HepG2 (cell line): ENCODE results near the gene TGM6. TPM values are rescaled to one million over a fixed set of nuclear protein-coding genes. Genes with fewer than 3 reads are reported as not detected.
A peak's percentile ranks its signal among the peaks of the same experiment; 100 is the strongest.

Source experiments
- ATAC-seq: fragments of 200-7000 bp; cut with Tn5 transposase; 3 replicates; pipeline ENCODE4 v1.9.1; 2020; ENCODE audit warnings: mild to moderate bottlenecking, moderate library complexity
- BruUV-seq: library from RNA; stranded (reverse); fragments of 400-500 nt; replicated peaks from 2 replicates; lab custom pipeline; 2021; lab: Mats Ljungman, UMichigan
- CTCF ChIA-PET: fragments of 300-600 bp; formaldehyde crosslinking; extraction: SDS; loops from one replicate; lab custom pipeline; 2021; ENCODE audit warnings: low total read pairs, inconsistent platforms, low intra/inter-chr PET ratio; lab: Yijun Ruan, JAX
- POLR2A ChIA-PET: fragments of 350-600 bp; sonication (Branson Sonifier 250); formaldehyde crosslinking; loops from one replicate; lab custom pipeline; 2020; ENCODE audit warnings: antibody characterized with exemption, inconsistent platforms; lab: Yijun Ruan, JAX
- DNase-seq: peaks from one replicate; pipeline ENCODE4 v3.0.0-alpha.2; 2015; ENCODE audit warnings: low spot score
- FAIRE-seq: peaks from 3 replicates; lab custom pipeline; 2011; peaks lifted over from hg19 to GRCh38; lab: Jason Lieb, UNC
- H2AFZ ChIP-seq: one replicate; pipeline ENCODE4 v1.6.1; 2011; ENCODE audit warnings: low read length, inconsistent platforms
- H3K27ac ChIP-seq: fragments of 300-600 bp; 3 replicates; pipeline ENCODE4 v1.8.0; 2011; ENCODE audit warnings: mixed run types, mild to moderate bottlenecking, mixed read lengths, low read length, inconsistent platforms; ENCODE audit not compliant: insufficient read depth; ENCODE audit errors: extremely low read length
- H3K27me3 ChIP-seq, 2 experiments: fragments of 200-600 bp in 1 of 2; 2 replicates in 1 of 2; 3 replicates in 1 of 2; pipeline versions ENCODE4 v1.6.0 to v1.8.0; 2011; ENCODE audit warnings: low read length in 2 of 2, mild to moderate bottlenecking in 2 of 2, moderate library complexity in 2 of 2, inconsistent platforms in 1 of 2; ENCODE audit not compliant: insufficient read depth in 2 of 2, control insufficient read depth in 1 of 2
- H3K36me3 ChIP-seq, 2 experiments: fragments of 200-600 bp in 1 of 2; replicated peaks in 1 of 2; 2 replicates in 1 of 2; 3 replicates in 1 of 2; pipeline versions ENCODE4 v1.5.1 to v1.8.0; 2011; ENCODE audit warnings: low read length in 2 of 2, inconsistent platforms in 1 of 2; ENCODE audit not compliant: insufficient read depth in 2 of 2, control insufficient read depth in 1 of 2
- H3K4me1 ChIP-seq: 2 replicates; pipeline ENCODE4 v1.5.1; 2012; ENCODE audit warnings: low read length, inconsistent platforms; ENCODE audit not compliant: insufficient read depth
- H3K4me2 ChIP-seq: 2 replicates; pipeline ENCODE4 v1.6.0; 2011; ENCODE audit warnings: low read depth, low read length, inconsistent platforms
- H3K4me3 ChIP-seq, 3 experiments: fragments of 200-600 bp in 1 of 3; sonication (generic), shearing (Covaris generic) in 1 of 3; replicated peaks in 1 of 3; 2 replicates each; pipeline ENCODE4 v1.5.1; 2011 to 2016; ENCODE audit warnings: low read length in 3 of 3, inconsistent platforms in 2 of 3, low read depth in 2 of 3, mild to moderate bottlenecking in 2 of 3, control low read depth in 1 of 3, mixed read lengths in 1 of 3; ENCODE audit not compliant: insufficient read depth in 1 of 3
- H3K79me2 ChIP-seq: one replicate; pipeline ENCODE4 v1.6.1; 2011; ENCODE audit warnings: low read length, inconsistent platforms; ENCODE audit not compliant: insufficient read depth
- H3K9ac ChIP-seq: 2 replicates; pipeline ENCODE4 v1.6.0; 2011; ENCODE audit warnings: mild to moderate bottlenecking, low read depth, low read length, inconsistent platforms; ENCODE audit not compliant: insufficient read depth
- H3K9me3 ChIP-seq: 2 replicates; pipeline ENCODE4 v1.5.1; 2012; ENCODE audit warnings: mild to moderate bottlenecking, low read length
- H4K20me1 ChIP-seq: 2 replicates; pipeline ENCODE4 v1.6.0; 2011; ENCODE audit warnings: inconsistent platforms, mild to moderate bottlenecking, low read length, moderate library complexity; ENCODE audit not compliant: insufficient read depth
- IRX3 ChIP-seq: sonication (generic); formaldehyde crosslinking; IDR thresholded peaks from 2 replicates; pipeline ENCODE4 v1.8.1; 2023; ENCODE audit warnings: mild to moderate bottlenecking, low read depth, missing genetic modification reagents, borderline replicate concordance
- KLF15 ChIP-seq: sonication (generic); formaldehyde crosslinking; IDR thresholded peaks from 2 replicates; pipeline ENCODE4 v1.8.1; 2023; ENCODE audit warnings: borderline replicate concordance, mild to moderate bottlenecking, inconsistent platforms, missing genetic modification reagents, mixed read lengths
- SUZ12 ChIP-seq: fragments of 150-350 bp; IDR thresholded peaks from 2 replicates; pipeline ENCODE4 v1.6.1; 2014; ENCODE audit warnings: low read depth, low read length
- ZFP1 ChIP-seq: IDR thresholded peaks from 2 replicates; pipeline ENCODE4 v1.6.1; 2016
- ZNF124 ChIP-seq: sonication (generic); formaldehyde crosslinking; IDR thresholded peaks from 2 replicates; pipeline ENCODE4 v1.4.0; 2020; ENCODE audit warnings: missing genetic modification reagents
- ZNF713 ChIP-seq: sonication (generic); formaldehyde crosslinking; IDR thresholded peaks from 2 replicates; pipeline ENCODE4 v1.4.0; 2020; ENCODE audit warnings: mild to moderate bottlenecking, missing genetic modification reagents
- ZNF777 ChIP-seq: sonication (generic); formaldehyde crosslinking; IDR thresholded peaks from 2 replicates; pipeline ENCODE4 v1.4.0; 2020; ENCODE audit warnings: missing genetic modification reagents
- WGBS: methylation state at CpG from one replicate; pipeline ENCODE4 v1.1.6; 2017; ENCODE audit warnings: low lambda C conversion rate; 5-methylcytosine and 5-hydroxymethylcytosine counted together
- in situ Hi-C: cut with HindIII; loops from 2 replicates; pipeline ENCODE4 v1.10.0; 2017; ENCODE audit warnings: low pct_unique_long_range_greater_than_20kb; ENCODE audit not compliant: extremely low pct_ligation_motif_present
- intact Hi-C: fragments of 100-400 bp; cut with micrococcal nuclease; formaldehyde crosslinking; loops from one replicate; pipeline ENCODE4 v1.10.0; 2022; ENCODE audit not compliant: unreplicated experiment
- polyA plus RNA-seq, 8 experiments: library from polyadenylated mRNA; depleted of rRNA in 3 of 8; stranded (reverse) in 7 of 8; unstranded in 1 of 8; fragments of >200 nt; fragmentation: Illumina TruSeq in 4 of 8; extraction: Trizol in 4 of 8; gene quantifications; 2 replicates each; pipeline versions ENCODE4 v1.2.1 to v1.2.3, GENCODE V29; 2011 to 2016; ENCODE audit warnings: low read depth in 4 of 8, missing spikeins in 1 of 8, mixed read lengths in 1 of 8; ENCODE audit not compliant: insufficient read depth in 1 of 8
- total RNA-seq, 5 experiments: library from RNA; depleted of rRNA; stranded (reverse); fragments of >200 nt; fragmentation: Illumina TruSeq; extraction: Trizol; gene quantifications; 2 replicates each; pipeline ENCODE4 v1.2.3, GENCODE V29; 2016; ENCODE audit warnings: low read depth in 1 of 5
- TF ChIP-seq, protein P1 (sequence below): conservative IDR thresholded peaks from 2 replicates; pipeline ENCODE4 v1.6.1; 2018; ENCODE audit warnings: missing genetic modification reagents
- TF ChIP-seq, protein P2 (sequence below): IDR thresholded peaks from 2 replicates; pipeline ENCODE4 v1.4.0; 2020; ENCODE audit warnings: mild to moderate bottlenecking, missing genetic modification reagents

The TGM6 gene
- total and polyA plus RNA-seq, 2 of the 13 experiments (the other 11 are each of a cell fraction or from before 2014, with no cell fraction given), result not detected

DNA sequence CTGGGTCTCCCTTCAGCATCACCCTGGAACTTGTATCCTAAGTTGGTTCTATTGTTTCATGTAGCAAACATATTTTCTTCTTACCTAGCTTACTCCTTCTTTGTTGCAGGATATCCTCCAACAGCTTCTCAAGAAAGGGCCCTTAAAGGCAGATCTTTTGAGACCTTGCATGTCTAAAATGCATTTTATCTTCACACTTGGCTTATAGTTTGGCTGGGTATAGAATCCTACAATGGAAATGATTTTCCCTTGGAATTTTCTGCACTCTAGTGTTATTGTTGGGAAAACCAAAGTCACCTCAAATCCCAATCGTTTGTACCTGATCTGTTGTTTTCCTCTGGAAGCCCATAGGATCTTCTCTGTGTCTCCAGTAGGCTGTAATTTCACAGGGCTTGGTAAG is 12.1 kb upstream of the TGM6 start:
- FAIRE-seq (no peak), DNase-seq (no peak), ATAC-seq (no peak)
- intact Hi-C loops, result no loop called here
- no TSS peak for BruUV-seq
- H2AFZ ChIP-seq, result no peak overlapping the region
- H3K9ac ChIP-seq, result no peak overlapping the region
- CTCF ChIA-PET, result no interaction called here
- no peaks in the 10 kb centered on the region for H3K79me2 ChIP-seq
- peaks cover 7% of the 10 kb centered on the region; the same call in 1 of the 2 replicates for H3K9me3 ChIP-seq
- peaks cover 0 to 5% of the 10 kb centered on the region in 2 experiments; a peak in 1 of 5 replicates for H3K27me3 ChIP-seq
- H3K4me1 ChIP-seq, result no peaks in the 10 kb centered on the region
- H3K36me3 ChIP-seq, result no peaks in the 10 kb centered on the region
- H3K27ac ChIP-seq, result no peak overlapping the region
- no peak overlapping the region for H3K4me2 ChIP-seq
- TF ChIP-seq ZNF713 (CRISPR knock-in tag) (no peak), ZNF777 (CRISPR knock-in tag) (no peak), IRX3 (CRISPR knock-in tag) (no peak), ZNF124 (no peak), SUZ12 (no peak), KLF15 (no peak), ZFP1 (CRISPR knock-in tag) (peak; percentile 93; the same call in 1 of the 2 replicates)
- TF ChIP-seq, protein P1, sequence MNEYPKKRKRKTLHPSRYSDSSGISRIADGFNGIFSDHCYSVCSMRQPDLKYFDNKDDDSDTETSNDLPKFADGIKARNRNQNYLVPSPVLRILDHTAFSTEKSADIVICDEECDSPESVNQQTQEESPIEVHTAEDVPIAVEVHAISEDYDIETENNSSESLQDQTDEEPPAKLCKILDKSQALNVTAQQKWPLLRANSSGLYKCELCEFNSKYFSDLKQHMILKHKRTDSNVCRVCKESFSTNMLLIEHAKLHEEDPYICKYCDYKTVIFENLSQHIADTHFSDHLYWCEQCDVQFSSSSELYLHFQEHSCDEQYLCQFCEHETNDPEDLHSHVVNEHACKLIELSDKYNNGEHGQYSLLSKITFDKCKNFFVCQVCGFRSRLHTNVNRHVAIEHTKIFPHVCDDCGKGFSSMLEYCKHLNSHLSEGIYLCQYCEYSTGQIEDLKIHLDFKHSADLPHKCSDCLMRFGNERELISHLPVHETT, result no peak
- TF ChIP-seq, protein P2, sequence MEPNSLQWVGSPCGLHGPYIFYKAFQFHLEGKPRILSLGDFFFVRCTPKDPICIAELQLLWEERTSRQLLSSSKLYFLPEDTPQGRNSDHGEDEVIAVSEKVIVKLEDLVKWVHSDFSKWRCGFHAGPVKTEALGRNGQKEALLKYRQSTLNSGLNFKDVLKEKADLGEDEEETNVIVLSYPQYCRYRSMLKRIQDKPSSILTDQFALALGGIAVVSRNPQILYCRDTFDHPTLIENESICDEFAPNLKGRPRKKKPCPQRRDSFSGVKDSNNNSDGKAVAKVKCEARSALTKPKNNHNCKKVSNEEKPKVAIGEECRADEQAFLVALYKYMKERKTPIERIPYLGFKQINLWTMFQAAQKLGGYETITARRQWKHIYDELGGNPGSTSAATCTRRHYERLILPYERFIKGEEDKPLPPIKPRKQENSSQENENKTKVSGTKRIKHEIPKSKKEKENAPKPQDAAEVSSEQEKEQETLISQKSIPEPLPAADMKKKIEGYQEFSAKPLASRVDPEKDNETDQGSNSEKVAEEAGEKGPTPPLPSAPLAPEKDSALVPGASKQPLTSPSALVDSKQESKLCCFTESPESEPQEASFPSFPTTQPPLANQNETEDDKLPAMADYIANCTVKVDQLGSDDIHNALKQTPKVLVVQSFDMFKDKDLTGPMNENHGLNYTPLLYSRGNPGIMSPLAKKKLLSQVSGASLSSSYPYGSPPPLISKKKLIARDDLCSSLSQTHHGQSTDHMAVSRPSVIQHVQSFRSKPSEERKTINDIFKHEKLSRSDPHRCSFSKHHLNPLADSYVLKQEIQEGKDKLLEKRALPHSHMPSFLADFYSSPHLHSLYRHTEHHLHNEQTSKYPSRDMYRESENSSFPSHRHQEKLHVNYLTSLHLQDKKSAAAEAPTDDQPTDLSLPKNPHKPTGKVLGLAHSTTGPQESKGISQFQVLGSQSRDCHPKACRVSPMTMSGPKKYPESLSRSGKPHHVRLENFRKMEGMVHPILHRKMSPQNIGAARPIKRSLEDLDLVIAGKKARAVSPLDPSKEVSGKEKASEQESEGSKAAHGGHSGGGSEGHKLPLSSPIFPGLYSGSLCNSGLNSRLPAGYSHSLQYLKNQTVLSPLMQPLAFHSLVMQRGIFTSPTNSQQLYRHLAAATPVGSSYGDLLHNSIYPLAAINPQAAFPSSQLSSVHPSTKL (CRISPR knock-in tag), result no peak
- in situ Hi-C loops, result no loop called here
- no peaks in the 10 kb centered on the region for H4K20me1 ChIP-seq
- WGBS, result 3% methylated on average over 1 of the region's 1 CpG
- POLR2A ChIA-PET, result no interaction called here
- no peak overlapping the region for H3K4me3 ChIP-seq
